Fibroblast of peridontal ligament (primary cell): ENCODE data around the gene BCKDHA.
"Not testable (repeated sequence)": the region's sequence is repeated elsewhere in the genome, so short reads cannot be mapped to it uniquely, and the experiment has no call there.

Experiments used
- DNase-seq: peaks from one replicate; pipeline ENCODE4 v3.0.0-alpha.2; 2010; ENCODE audit errors: extremely low read depth

The BCKDHA gene

GRCh38 chr19:41447732-41448332 is 50.2 kb downstream of the BCKDHA start:
- no peak for DNase-seq

- DNase-seq = peak; percentile 59
These were observed 51.7 kb downstream of the BCKDHA start for GRCh38 chr19:41449079-41449864.

GRCh38 chr19:41449865-41450178 is 52.2 kb downstream of the BCKDHA start:
- no peak for DNase-seq

- no peak for DNase-seq
These were observed 55.1 kb downstream of the BCKDHA start for GRCh38 chr19:41452584-41453275.

DNA sequence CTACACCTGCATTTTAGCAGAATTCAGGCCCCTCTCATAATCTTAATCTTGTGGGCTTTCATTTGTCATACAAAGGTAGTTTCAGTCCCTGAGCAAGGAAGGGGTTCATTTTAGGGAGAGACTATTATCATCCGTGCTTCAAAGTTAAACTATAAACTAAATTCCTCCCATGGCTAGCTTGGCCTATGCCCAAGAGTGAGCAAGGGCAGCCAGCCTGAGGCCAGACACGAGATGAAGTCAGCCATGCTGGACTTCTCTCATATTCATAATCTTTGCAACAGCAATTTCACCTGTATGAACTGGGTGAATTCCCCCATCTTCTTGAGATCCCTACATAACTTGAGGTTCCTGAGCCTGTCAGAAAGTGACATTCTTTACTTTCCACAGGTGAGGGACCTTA is 58.3 kb downstream of the BCKDHA start:
- DNase-seq = no peak

- peak; percentile 8 for DNase-seq
These were observed 58.8 kb downstream of the BCKDHA start for GRCh38 chr19:41456342-41456918.

- DNase-seq = no peak
These were observed 59.6 kb downstream of the BCKDHA start for GRCh38 chr19:41457241-41457640.

- DNase-seq = no peak
These were observed 64.9 kb downstream of the BCKDHA start for GRCh38 chr19:41462497-41462896.

GRCh38 chr19:41463257-41464256 is 65.9 kb downstream of the BCKDHA start:
- not testable (repeated sequence) for DNase-seq
